RWPE2 (cell line): ENCODE data around the gene DNAJC13.

Experiments used
- ATAC-seq: fragments of 200-7000 bp; cut with Tn5 transposase; 3 replicates; pipeline ENCODE4 v1.9.1; 2021; ENCODE audit warnings: low read depth
- DNase-seq: peaks from one replicate; pipeline ENCODE4 v3.0.0-alpha.2; 2020; ENCODE audit warnings: low spot score
- H3K27ac ChIP-seq: fragments of 450-650 bp; 2 replicates; pipeline ENCODE4 v1.5.1; 2017; ENCODE audit warnings: mild to moderate bottlenecking; ENCODE audit not compliant: poor library complexity, severe bottlenecking
- H3K27me3 ChIP-seq: fragments of 250-450 bp; sonication (Bioruptor Pico); 2 replicates; pipeline ENCODE4 v1.5.1; 2021; ENCODE audit warnings: mild to moderate bottlenecking, moderate library complexity; ENCODE audit not compliant: insufficient read depth, poor library complexity, severe bottlenecking
- H3K36me3 ChIP-seq: fragments of 250-450 bp; sonication (Bioruptor Pico); 2 replicates; pipeline ENCODE4 v1.5.1; 2020; ENCODE audit warnings: low read depth, mild to moderate bottlenecking, moderate library complexity
- H3K4me1 ChIP-seq: fragments of 250-450 bp; sonication (Bioruptor Pico); 2 replicates; pipeline ENCODE4 v1.5.1; 2021; ENCODE audit warnings: mild to moderate bottlenecking, moderate library complexity; ENCODE audit not compliant: insufficient read depth, poor library complexity, severe bottlenecking
- H3K4me3 ChIP-seq: fragments of 250-450 bp; sonication (Bioruptor Pico); 2 replicates; pipeline ENCODE4 v1.5.1; 2021; ENCODE audit warnings: mild to moderate bottlenecking, moderate library complexity; ENCODE audit not compliant: severe bottlenecking
- H3K9me3 ChIP-seq: fragments of 250-450 bp; sonication (Bioruptor Pico); 2 replicates; pipeline ENCODE4 v1.5.1; 2021; ENCODE audit warnings: mild to moderate bottlenecking, moderate library complexity; ENCODE audit not compliant: severe bottlenecking
- CTCF ChIP-seq: fragments of 450-650 bp; IDR thresholded peaks from one replicate; pipeline ENCODE4 v1.5.1; 2017; ENCODE audit warnings: mild to moderate bottlenecking, moderate library complexity; ENCODE audit not compliant: poor library complexity, severe bottlenecking

DNAJC13 gene

GRCh38 chr3:132568422-132568821 lies 151.1 kb downstream of the DNAJC13 start:
- H3K36me3 ChIP-seq, result peaks cover 5% of the 10 kb centered on the region; the same call in 1 of the 2 replicates
- DNase-seq, result no peak
- H3K27me3 ChIP-seq, result no peaks in the 10 kb centered on the region
- no peak for TF ChIP-seq CTCF
- H3K27ac ChIP-seq, result no peak overlapping the region
- no peaks in the 10 kb centered on the region for H3K4me1 ChIP-seq
- no peaks in the 10 kb centered on the region for H3K9me3 ChIP-seq
- no peak overlapping the region for H3K4me3 ChIP-seq
- ATAC-seq, result no peak

- no peak for ATAC-seq
- no peak overlapping the region for H3K4me3 ChIP-seq
- DNase-seq, result no peak
- no peaks in the 10 kb centered on the region for H3K27me3 ChIP-seq
- no peaks in the 10 kb centered on the region for H3K9me3 ChIP-seq
- no peaks in the 10 kb centered on the region for H3K4me1 ChIP-seq
- no peak for TF ChIP-seq CTCF
- no peak overlapping the region for H3K27ac ChIP-seq
- peaks cover 5% of the 10 kb centered on the region; the same call in 1 of the 2 replicates for H3K36me3 ChIP-seq
Measured at GRCh38 chr3:132569153-132569552, 151.9 kb downstream of the DNAJC13 start.

- Histone ChIP-seq H3K27me3 (no peaks in the 10 kb centered on the region), H3K9me3 (no peaks in the 10 kb centered on the region), H3K36me3 (peaks cover 5% of the 10 kb centered on the region; the same call in 1 of the 2 replicates), H3K27ac (no peak overlapping the region), H3K4me1 (no peaks in the 10 kb centered on the region), H3K4me3 (no peak overlapping the region)
- ATAC-seq, result no peak
- no peak for DNase-seq
- no peak for TF ChIP-seq CTCF
Measured at GRCh38 chr3:132569580-132569979, 152.3 kb downstream of the DNAJC13 start.

- Histone ChIP-seq H3K27ac (no peak overlapping the region), H3K36me3 (peaks cover 6% of the 10 kb centered on the region), H3K4me1 (no peaks in the 10 kb centered on the region), H3K27me3 (no peaks in the 10 kb centered on the region), H3K9me3 (no peaks in the 10 kb centered on the region), H3K4me3 (no peak overlapping the region)
- DNase-seq (no peak), ATAC-seq (no peak)
- no peak for TF ChIP-seq CTCF
Measured at GRCh38 chr3:132570016-132570415, 152.7 kb downstream of the DNAJC13 start.

- no peak for TF ChIP-seq CTCF
- DNase-seq, result no peak
- no peak overlapping the region for H3K4me3 ChIP-seq
Measured at GRCh38 chr3:132573797-132574211, 156.5 kb downstream of the DNAJC13 start.

More at GRCh38 chr3:132573797-132574211, 156.5 kb downstream of the DNAJC13 start:
- Histone ChIP-seq H3K9me3 (no peaks in the 10 kb centered on the region), H3K4me1 (peaks cover 12% of the 10 kb centered on the region), H3K36me3 (peaks cover 29% of the 10 kb centered on the region), H3K27ac (no peak overlapping the region), H3K27me3 (no peaks in the 10 kb centered on the region)
- ATAC-seq, result no peak
